Fibroblast of lung (primary cell): ENCODE data around the gene LRRC52.

ENCODE experiments used
- EZH2 ChIP-seq: IDR thresholded peaks from 2 replicates; pipeline ENCODE4 v1.5.1; 2012; ENCODE audit warnings: low read length, control low read depth, mild to moderate bottlenecking; ENCODE audit errors: missing control alignments
- TF ChIP-seq, protein P1 (sequence below), 2 donors: IDR thresholded peaks in 1 of 2; conservative IDR thresholded peaks in 1 of 2; 1 replicate in 1 of 2; 2 replicates in 1 of 2; pipeline ENCODE4 v1.5.1; 2011 to 2012; ENCODE audit warnings: low read length in 2 of 2, control low read depth in 1 of 2, inconsistent platforms in 1 of 2, low read depth in 1 of 2, mild to moderate bottlenecking in 1 of 2

DNA sequence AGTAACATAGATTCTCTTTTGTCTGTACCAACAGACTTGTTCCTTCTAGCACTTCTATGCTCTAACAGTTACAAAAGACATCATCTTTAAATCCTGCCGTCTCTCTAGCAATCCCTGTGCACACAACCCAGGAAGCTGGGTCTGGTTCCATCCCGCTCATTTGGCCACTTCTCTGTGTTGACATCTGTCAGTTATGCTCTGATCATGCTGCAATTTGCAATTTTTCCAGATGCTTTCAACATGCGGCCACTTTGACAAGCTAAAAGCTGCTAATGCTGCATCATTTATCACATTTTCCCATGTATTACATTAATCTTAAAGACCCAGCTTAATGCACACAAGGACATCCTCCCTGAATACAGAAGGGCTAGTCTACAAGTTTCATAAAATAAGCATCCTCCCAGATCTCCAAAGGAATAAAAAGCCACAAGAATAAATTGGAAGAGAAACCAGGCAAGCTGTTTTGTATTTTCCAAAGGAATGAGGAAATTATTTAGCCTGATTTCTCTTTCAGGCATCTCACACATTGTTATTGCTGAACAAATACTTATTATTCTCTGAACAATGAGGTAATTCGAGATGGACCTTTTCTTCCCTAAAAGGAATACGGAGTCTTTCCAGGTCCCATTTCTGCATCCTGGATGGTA lies 19.0 kb upstream of the LRRC52 start:
- TF ChIP-seq, protein P1, sequence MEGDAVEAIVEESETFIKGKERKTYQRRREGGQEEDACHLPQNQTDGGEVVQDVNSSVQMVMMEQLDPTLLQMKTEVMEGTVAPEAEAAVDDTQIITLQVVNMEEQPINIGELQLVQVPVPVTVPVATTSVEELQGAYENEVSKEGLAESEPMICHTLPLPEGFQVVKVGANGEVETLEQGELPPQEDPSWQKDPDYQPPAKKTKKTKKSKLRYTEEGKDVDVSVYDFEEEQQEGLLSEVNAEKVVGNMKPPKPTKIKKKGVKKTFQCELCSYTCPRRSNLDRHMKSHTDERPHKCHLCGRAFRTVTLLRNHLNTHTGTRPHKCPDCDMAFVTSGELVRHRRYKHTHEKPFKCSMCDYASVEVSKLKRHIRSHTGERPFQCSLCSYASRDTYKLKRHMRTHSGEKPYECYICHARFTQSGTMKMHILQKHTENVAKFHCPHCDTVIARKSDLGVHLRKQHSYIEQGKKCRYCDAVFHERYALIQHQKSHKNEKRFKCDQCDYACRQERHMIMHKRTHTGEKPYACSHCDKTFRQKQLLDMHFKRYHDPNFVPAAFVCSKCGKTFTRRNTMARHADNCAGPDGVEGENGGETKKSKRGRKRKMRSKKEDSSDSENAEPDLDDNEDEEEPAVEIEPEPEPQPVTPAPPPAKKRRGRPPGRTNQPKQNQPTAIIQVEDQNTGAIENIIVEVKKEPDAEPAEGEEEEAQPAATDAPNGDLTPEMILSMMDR (conservative IDR thresholded peaks at IDR 0.05 in 1 of 2, IDR thresholded peaks at IDR 0.05 in 1 of 2; ENCODE audit: low read depth in 1 of 2, low read length in 2 of 2) = no peak
- TF ChIP-seq EZH2 = no peak
